T1000 (cell line): ENCODE measurements around the gene MAPK7.

Experiments
- DNase-seq: peaks from one replicate; lab custom pipeline; 2025; ENCODE audit warnings: mixed read lengths; lab: John Stamatoyannopoulos, UW

Gene MAPK7

DNA sequence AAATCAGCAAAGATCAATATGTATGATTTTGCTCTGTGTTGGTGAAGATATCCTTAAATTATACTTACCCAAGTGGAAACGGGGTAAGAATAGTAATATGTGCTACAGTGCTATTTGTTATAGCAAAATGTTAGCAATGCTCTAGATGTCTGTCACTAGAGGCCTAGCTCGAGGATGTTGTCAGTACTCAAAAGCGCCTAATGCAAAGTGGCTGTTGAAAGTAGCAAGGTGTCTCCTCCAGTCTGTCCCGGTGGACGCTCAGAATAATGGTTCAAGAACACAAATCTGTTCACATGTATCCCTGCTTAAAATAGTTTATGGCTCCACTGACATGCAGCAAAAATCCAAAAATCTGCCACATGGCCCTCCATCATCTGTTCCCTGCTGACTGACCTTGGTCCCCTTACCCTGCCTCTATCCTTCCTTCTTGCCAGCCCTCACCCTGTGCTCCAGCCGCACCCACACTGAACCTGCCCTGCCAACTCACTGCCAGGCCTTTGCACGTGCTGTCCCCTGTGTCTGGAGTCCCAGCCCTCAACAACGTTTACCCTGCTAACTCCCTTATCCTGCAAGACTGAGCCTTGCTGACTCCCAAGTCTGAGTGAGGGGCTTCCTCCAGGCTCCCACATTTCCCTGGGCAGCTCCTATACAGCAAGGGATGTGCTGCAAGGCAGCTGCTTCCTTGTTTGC is 23.2 kb downstream of the MAPK7 start:
- no peak for DNase-seq

DNA sequence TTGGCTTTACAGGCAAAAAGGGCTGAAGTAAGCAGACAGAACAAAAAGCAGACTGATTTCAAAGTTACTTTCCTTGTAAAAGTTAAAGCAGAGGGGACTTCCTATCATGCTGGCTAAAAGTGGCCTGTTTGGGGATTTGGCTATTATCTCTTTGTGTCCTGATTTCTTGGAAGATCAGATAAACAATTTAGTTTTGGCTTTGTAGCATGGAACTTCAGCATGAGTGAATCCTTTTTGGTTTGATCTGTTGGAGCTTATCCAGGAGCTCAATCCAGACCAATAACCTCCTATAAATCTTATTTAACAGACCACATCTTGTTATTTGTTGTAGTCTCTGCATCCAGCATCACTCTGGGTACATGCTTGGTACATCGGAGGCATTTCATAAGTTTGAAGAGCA is 23.9 kb downstream of the MAPK7 start:
- no peak for DNase-seq

DNA sequence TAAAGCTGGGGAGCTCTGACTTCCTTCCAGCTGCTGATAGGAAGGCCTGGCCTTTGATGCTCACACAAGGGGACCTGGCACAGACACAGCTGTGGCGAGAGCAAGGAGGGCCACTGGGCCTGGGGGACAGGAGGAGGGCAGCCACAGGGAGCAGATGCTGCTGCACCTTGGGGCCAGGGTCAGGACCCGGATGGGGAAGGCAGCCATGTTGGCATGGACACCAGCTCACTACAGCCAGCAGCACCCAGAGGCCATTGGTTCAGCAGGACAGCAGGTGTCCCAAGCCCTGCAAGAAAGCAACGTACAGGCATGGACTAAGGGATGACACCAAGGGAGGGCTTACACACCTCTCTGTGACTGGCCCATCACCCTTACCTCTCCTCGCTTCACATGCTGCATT is 24.7 kb downstream of the MAPK7 start:
- no peak for DNase-seq

DNA sequence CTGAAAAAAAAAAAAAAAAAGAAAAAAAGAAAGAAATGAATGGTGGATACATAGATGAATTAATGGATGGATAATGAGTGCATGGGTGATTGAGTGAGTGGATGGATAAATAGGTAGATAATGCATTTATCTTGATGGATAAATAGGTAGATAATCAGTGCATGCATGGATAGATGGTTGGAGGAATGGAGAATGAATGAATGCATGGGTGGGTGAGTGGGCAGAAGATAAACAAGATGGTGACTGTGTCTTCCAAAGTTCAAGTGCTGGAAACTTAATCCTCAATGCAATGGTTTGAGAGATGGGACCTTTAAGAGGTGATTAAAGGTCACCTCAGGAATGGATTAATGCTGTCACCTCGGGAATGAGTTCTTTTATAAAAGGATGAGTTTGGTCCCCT is 26.0 kb downstream of the MAPK7 start:
- DNase-seq, result no peak

DNA sequence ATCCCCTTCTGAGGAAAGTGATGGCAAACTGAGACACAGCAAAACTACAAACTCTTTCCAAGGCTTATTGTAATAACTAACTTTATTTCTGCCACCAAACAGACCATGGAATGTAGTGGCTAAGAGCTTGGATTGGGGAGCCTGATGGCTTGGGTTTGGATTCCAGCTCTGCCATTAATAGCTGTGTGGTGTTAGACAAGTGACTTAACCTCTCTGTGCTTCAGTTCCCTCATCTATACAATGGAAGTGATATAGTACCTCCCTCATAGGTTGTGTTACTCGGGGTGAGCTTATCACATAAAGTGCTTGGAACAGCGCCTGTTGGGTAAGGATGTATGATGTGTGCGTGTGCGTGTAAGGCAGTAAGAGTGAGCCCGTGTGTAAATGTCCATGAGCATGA is 26.8 kb downstream of the MAPK7 start:
- DNase-seq, result no peak

DNA sequence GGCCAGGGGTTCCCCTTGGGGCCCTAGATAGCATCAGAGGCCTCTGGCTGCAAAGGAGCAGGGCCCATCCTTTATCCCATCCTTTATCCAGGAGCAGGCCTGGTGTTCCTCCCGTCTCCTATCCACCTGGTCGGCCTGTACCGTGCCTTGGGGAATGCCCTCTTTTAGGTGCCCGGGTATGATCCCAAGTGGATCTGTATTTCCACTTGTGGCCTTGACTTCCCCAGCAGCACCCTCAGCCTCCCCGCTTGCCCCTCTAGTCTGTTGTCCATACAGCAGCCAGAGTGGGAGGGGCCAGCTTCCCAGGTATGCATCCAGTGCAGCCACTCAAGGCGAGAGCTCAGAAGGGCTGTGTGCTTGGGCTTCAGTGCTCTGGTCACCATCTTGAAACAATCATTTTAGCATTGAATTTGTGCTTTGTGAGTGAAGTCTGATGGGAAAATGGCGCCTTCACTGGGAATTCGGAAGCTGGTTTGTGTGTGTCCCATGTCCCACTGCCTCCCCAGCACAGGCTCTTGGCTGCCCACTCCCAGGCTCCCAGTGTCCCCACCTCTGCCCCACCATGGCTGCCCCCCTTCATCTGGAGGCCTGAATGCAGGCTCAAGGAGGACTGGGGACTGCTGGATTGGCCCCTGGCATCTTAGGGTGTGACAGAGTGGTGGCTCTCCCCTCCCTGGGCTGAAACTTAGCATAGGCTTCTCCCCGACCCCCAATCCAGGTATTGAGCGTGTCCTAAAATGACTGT is 29.5 kb downstream of the MAPK7 start:
- no peak for DNase-seq

DNA sequence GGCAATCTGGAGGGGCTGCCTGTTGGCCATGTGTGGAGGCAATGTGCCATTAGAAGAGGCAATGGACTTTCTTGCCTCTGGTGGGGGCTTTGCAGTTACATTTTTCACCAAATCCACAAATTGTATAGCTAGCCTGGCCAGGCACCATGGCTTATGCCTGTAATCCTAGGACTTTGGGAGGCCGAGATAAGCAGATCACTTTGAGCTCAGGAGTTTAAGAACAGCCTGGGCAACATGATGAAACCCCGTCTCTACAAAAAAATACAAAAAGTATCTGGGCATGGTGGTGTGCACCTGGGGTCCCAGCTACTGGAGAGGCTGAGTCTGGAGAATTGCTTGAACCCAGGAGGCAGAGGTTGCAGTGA is 30.0 kb downstream of the MAPK7 start:
- no peak for DNase-seq

DNA sequence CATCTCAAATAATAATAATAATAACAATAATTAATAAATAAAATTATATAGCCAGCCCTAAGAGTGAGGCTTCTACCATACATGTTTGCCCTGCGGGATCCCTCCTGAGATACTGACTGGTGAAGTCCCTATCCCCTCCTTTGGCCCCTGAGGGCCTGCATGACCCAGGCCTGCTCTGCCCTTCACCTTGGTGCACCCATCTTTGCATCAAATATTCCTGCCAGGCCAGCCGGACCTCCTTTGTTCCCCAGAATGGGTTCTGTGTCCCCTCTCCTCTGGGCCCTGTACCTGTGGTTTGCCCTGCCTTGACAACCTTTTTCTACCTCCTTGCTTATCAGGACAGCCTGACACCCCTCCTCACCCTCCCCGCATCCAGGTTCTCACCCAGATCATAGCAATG is 30.8 kb downstream of the MAPK7 start:
- no peak for DNase-seq

DNA sequence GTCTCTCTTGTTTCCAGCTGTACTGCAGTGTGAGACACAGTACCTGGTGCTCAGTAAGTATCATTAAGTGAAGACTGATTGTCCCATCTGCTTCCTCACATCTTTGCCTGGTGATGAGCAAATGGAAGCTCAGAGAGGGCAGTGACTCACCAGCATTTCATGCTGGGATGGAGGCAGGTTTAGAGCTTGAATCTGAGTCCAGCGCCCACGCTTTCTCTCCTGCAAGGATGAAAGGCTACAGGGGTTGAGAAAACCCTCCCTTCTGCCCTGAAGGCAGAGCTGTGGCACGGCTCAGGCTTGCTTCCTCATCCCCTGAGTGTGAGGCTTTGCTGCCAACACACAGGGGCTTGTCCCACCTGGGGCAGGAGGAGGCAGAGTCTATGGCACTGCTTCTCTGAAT is 31.2 kb downstream of the MAPK7 start:
- peak; percentile 75 for DNase-seq

DNA sequence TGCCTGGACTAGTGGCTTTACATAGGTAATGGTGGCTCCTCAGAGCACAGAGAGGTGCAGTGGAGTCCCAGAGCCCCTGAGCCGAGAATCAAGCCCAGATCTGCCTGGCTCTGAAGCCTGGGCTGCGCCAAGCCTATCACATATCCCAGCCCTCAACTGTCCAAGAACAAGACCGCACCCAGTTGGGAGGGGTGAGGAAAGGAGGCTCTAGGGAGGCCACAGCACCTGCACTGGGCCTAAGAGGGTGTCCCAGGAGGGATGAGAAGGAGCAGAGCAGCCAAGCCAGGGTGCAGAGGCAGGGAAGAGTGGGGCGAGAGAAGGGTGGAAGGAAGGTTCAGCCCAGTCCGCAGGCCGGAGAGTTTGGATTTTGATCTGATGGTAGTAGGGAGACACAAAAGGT is 31.8 kb downstream of the MAPK7 start:
- DNase-seq, result no peak

DNA sequence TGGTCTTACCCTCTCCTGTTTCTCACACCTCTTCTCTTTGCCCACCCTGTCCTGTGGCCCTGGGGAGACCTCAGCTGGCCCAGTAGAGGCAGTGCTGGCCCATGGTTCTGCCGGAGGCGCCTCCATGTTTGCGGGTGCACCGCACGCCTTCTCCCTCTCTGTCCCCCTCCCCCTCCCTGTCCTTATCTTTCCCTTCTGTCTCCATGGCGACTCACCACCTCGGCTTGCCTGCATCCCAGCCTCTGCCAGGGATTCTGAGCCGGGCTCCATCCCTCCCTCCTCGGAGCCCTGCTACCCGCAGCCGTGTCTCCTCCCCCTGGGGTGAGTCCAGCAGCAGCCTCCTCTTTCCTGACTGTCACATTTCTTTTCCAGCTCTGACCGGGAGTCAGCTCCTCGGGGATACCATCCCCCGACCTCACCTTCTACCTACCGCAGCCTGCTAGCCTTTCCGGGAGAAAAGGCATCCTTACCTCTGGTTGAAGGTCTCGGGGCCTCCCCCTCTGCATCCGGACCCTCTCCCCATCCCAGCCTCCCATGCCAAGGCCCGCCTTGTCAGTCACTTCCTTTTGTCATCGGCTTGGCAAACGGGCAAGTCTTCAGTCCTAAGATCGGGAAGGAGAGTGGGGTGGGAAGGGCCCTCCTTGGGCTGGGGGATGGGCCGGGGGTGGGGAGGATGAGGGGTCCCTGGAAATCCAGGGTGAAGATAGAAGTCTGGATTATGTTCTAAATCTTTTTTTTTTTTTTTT is 32.8 kb downstream of the MAPK7 start, which contains the start of gene RNF112:
TSS of gene RNF112 (plus strand) at position 358 of the 746 bp plus-strand sequence. CDS start at position 535, 177 bp downstream.
- peak; percentile 27 for DNase-seq

DNA sequence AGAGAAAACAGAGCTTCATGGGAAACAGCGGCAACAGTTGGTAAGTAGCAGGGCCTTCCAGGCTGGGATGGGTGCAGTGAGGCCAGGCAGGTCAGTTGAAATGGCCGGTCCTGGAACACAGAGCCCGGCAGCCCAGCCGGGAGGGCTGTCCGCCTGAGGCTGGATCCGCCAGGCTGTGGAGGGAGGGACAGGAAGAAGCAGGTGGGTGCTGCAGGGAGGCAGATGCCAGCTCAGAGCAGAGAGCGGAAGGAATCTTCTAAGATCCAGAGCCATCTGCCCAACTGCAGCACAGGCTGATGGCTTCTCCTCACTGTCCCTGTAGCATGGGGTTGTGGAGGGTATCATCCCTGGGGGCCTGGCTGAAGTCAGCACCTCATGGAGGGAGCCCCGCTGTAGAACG is 33.3 kb downstream of the MAPK7 start:
- no peak for DNase-seq

DNA sequence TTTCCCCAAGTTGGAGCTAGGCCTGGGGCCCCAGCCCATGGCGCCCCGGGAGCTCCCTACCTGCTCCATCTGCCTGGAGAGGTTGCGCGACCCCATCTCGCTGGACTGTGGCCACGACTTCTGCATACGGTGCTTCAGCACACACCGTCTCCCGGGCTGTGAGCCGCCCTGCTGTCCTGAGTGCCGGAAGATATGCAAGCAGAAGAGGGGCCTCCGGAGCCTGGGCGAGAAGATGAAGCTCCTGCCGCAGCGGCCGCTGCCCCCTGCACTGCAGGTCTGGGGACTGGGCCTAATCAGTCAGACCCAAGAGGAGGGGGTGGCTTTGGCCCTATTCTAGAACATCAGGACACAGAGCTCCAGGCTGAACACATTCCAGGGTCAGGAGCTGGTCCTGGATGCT is 34.2 kb downstream of the MAPK7 start:
- DNase-seq, result no peak

DNA sequence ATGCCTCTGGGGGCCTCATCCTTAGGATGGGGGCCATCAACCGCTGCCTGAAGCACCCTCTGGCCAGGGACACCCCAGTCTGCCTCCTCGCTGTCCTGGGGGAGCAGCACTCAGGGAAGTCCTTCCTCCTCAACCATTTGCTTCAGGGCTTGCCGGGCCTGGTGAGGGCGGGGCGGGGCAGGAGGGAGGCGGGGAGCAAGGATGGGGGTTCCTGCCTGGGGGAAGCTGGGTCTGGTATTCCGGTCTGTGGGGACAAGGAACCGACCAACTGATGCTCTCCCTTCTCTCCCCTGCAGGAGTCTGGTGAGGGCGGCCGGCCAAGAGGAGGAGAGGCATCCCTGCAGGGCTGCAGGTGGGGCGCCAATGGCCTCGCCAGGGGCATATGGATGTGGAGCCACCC is 34.7 kb downstream of the MAPK7 start:
- no peak for DNase-seq

DNA sequence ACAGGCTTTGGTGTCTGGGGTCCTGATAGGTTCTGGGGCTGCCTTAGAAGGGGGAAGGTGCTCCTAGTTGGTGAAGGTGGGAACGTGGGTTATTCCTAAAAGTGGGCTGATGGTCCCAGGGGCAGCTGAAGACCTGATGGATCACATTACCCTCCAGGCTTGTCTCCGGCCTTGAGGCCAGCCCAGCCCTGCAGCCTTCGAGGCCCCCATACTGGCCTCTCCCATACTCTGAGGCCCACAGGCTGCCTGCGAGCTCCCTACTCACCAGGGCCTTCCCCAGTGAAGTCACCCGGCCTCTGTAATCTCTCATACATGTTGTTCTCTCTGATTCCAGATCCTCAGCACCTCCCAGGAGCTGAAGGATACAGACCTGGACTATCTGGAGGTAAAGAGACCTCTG is 35.5 kb downstream of the MAPK7 start:
- DNase-seq, result no peak

DNA sequence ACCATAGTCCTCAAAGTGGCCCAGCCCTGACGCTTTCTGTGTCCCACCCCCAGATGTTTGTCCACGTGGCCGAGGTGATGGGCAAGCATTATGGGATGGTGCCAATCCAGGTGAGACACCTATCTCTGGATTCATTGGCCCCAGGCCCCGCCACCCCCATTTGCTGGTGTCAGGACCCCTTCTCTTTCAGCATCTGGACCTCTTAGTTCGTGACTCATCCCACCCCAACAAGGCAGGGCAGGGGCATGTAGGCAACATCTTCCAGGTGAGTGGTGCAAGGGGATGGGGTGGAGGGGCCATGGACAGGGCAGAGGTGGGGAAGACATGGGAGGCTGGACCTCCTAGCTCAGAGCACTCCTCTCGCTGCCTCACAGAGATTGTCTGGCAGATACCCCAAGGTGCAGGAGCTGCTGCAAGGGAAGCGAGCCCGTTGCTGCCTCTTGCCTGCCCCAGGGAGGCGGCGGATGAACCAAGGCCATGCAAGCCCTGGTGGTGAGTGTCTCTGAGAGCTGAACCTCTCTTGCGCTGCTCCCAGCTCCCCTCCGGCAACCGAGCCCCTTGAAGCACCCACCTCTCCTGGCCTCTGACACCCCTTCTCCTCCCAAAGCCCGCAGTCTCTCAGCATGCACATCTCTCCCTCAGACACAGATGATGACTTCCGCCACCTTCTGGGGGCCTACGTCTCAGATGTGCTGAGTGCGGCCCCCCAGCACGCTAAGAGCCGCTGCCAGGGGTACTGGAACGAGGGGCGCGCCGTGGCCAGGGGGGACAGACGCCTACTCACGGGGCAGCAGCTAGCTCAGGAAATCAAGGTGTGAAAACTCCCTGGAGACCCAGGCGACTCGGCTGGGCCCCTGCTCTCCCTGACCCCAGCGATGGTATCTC is 36.3 kb downstream of the MAPK7 start:
- DNase-seq, result no peak

DNA sequence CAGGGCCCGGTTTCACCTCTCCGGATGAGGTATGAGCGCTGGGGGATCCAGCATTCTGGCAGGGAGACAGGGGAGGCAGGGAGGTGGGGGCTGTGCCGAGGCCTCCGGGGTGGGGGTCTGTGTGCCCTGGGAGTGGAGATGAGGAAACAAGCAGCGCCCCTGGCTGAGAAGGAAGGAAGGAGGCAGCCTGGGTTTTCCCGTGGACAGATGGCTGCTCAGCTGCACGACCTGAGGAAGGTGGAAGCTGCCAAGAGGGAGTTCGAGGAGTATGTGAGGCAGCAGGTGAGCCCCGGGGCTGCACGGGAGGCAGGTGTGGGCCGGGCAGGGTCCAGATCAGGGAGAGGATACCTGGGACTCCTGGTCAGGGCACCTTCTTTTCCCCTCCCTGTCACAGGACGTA is 37.0 kb downstream of the MAPK7 start:
- DNase-seq, result no peak

DNA sequence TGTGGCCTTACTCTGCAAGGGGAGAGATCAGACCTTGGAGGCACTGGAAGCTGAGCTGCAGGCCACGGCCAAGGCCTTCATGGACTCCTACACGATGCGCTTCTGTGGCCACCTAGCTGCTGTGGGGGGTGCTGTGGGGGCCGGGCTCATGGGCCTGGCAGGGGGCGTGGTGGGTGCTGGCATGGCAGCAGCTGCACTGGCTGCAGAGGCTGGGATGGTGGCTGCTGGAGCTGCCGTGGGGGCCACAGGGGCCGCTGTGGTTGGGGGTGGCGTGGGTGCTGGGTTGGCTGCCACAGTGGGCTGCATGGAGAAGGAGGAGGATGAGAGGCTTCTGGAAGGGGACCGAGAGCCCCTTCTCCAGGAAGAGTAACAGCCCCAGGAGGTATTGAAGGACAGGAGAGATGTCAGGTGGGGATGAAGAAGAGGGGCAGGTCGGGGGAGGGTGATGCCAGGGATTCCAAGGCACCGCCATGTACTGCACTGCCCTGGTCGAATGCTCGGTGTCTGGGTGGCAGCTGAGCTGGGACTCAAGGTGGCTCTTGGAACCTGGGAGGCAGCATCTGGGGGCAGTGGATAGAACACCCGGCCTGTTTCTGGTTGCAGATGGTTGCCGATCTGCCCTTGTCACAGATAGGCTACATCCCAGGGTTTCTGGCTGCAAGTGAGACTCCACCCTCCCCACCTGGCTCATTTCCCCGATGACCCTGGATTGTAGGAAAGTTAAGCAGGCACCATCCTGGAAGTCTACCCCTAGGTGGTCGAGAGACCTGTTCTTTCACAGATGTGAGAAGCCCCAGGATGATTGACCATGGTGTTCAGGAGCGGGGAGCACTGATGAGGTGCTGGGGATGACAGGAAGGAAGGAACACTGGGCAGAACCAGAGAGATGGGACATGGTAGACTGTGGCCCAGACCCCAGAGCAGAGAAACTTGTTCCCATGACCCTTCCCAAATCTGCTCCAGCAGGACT is 37.8 kb downstream of the MAPK7 start:
- DNase-seq, result no peak

DNA sequence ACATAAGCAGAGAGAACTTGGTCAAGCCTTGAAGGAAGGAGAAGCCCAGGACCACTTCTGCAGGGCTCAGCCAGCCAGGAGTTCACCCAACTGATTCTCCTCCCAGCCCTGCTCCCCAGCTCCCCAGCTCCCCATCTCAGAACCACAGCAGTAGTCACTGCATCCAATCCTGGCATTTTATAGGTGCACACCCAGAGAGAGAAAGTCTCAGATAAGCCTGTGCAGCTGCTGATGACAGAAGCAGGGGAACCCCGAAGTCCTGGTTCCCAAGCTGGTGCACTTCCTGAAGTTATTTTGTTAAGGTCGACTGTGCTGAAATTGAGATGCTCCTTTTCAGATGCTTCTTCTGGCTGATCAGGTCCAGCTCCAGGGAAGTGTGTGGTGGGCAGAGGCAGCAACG is 39.3 kb downstream of the MAPK7 start:
- no peak for DNase-seq

DNA sequence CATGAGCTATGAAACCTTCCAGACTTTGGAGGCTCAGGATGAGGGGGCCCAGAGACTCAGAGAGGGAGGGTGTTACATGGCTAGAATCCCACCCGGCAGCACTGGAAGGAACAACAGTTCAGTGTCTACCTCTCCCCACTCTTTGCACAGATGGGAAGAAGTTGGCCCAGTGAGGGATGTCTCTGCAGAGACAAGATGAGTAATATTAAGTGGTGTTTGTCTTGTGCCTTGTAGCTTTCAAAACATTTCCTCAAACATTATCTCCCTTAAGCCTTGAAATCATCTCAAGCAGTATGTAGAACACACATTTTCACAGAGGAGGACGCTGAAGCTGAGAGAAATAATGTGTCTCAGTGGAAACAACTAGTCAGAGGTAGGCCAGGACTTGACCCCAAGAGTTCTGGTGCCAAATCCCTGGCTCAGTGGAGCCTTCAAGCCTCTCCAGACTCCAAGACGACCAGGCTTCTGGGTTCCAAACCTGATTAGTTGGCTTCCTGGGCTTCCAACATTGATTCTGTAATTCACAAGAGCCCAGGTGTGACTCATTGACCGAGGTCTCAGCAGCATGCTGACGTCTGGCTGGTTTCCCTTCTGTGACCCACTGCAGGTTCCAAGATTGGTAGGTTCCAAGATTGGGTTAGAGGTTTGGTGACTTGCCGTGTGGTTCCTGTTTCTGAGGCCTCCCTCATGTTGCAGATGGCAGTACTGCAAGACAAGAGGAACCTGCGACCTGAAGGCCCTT is 40.1 kb downstream of the MAPK7 start:
- no peak for DNase-seq
